Stomach (tissue), 9 donors: ENCODE data around the gene KLK10. TPM values are rescaled to one million over a fixed set of nuclear protein-coding genes. Genes with fewer than 3 reads are reported as not detected.

Experiments
- DNase-seq, 2 donors: peaks; one replicate each; pipeline versions ENCODE4 v3.0.0 to v3.0.0-alpha.2; 2013 to 2019
- H3K27ac ChIP-seq, 5 donors: fragments of 200-600 bp in 4 of 5; sonication (generic) in 4 of 5; one replicate each; pipeline ENCODE4 v1.5.1; 2013 to 2019; ENCODE audit warnings: mild to moderate bottlenecking in 1 of 5, moderate library complexity in 1 of 5
- H3K27me3 ChIP-seq, 3 donors: fragments of 200-600 bp; sonication (generic); one replicate each; pipeline ENCODE4 v1.5.1; 2017 to 2019; ENCODE audit warnings: mixed run types in 1 of 3
- H3K36me3 ChIP-seq, 4 donors: fragments of 200-600 bp; sonication (generic); 1 replicate in 3 of 4; 2 replicates in 1 of 4; pipeline ENCODE4 v1.5.1; 2016 to 2019
- H3K4me1 ChIP-seq, 4 donors: fragments of 200-600 bp; sonication (generic); one replicate each; pipeline ENCODE4 v1.5.1; 2016 to 2019
- H3K4me3 ChIP-seq, 4 donors: fragments of 200-600 bp; sonication (generic) in 3 of 4; one replicate each; pipeline ENCODE4 v1.5.1; 2016 to 2019; ENCODE audit warnings: mild to moderate bottlenecking in 1 of 4
- H3K9me3 ChIP-seq, 4 donors: fragments of 200-600 bp; sonication (generic); one replicate each; pipeline ENCODE4 v1.5.1; 2016 to 2019
- CTCF ChIP-seq, 7 experiments: fragments of 450-650 bp in 4 of 7; fragments of 200-600 bp in 3 of 7; sonication (generic) in 3 of 7; IDR thresholded peaks; one replicate each; pipeline ENCODE4 v1.5.1; 2016 to 2019; ENCODE audit warnings: antibody characterized with exemption in 7 of 7, control low read depth in 2 of 7, mild to moderate bottlenecking in 1 of 7
- EP300 ChIP-seq: sonication (generic); formaldehyde crosslinking; IDR thresholded peaks from one replicate; pipeline ENCODE4 v1.6.1; 2017; ENCODE audit warnings: antibody characterized with exemption
- POLR2A ChIP-seq, 4 donors: fragments of 450-650 bp; IDR thresholded peaks; one replicate each; pipeline ENCODE4 v1.6.1; 2016; ENCODE audit warnings: antibody characterized with exemption in 4 of 4, control low read depth in 2 of 4, mild to moderate bottlenecking in 1 of 4, moderate library complexity in 1 of 4
- POLR2AphosphoS5 ChIP-seq, 3 donors: sonication (generic); formaldehyde crosslinking; IDR thresholded peaks; one replicate each; pipeline ENCODE4 v1.6.1; 2016; ENCODE audit warnings: antibody characterized with exemption in 3 of 3
- WGBS, 5 donors: extraction: QIAGEN DNeasy Blood & Tissue Kit in 3 of 5; methylation state at CpG; one replicate each; pipeline versions ENCODE4 v1.1.5 to v1.1.7; 2013 to 2018; 5-methylcytosine and 5-hydroxymethylcytosine counted together
- intact Hi-C: fragments of 100-400 bp; cut with DNase I; formaldehyde crosslinking; loops from one replicate; pipeline ENCODE4 v1.15.1; 2023; ENCODE audit warnings: low total_unique reads
- polyA plus RNA-seq, 3 donors: library from polyadenylated mRNA; stranded (reverse); fragments of 200-250 nt; gene quantifications; one replicate each; pipeline ENCODE4 v1.2.3, GENCODE V29; 2013
- total RNA-seq, 5 donors: library from RNA; depleted of rRNA; stranded (reverse); fragments of >200 nt; gene quantifications; one replicate each; pipeline versions ENCODE4 v1.1.0 to v1.2.3, GENCODE V29; 2014 to 2016
- donor health status: healthy with polysubstance abuse.
- donor health status: Bipolar disorder and iron deficiency.
- donor health status: healthy.

KLK10 gene
- total and polyA plus RNA-seq, 8 donors, result 1.3 to 62.7 (median 3.0) TPM; not detected in 4

GRCh38 chr19:50969413-50969760 is 50.1 kb downstream of the KLK10 start, which contains the start of gene KLK6:
KLK6 (minus strand) TSS chr19:50969591; CDS start chr19:50968104, 1,487 bp downstream.
- Histone ChIP-seq H3K27me3 (peaks cover 0 to 91% (median 19%) of the 10 kb centered on the region in 3 donors), H3K4me3 (no peak within 1 kb of the TSS), H3K4me1 (no peaks in the 10 kb centered on the region), H3K36me3 (no peaks in the 10 kb centered on the region), H3K9me3 (no peaks in the 10 kb centered on the region), H3K27ac (no peak within 1 kb of the TSS)
- 55 to 79% (median 60%) methylated on average over 7 to 19 of the region's 19 CpGs for WGBS, 5 donors
- DNase-seq, result peak in 1 of 2 donors; percentile 9
- TF ChIP-seq POLR2A (IDR thresholded peaks at IDR 0.05) (no peak), POLR2AphosphoS5 (IDR thresholded peaks at IDR 0.05) (no peak), EP300 (no peak), CTCF (IDR thresholded peaks at IDR 0.05) (no peak)
- intact Hi-C loops, result no loop called here

- H3K4me3 ChIP-seq, result no peak overlapping the region
- no peaks in the 10 kb centered on the region for H3K36me3 ChIP-seq
- DNase-seq, result no peak
- no peaks in the 10 kb centered on the region for H3K9me3 ChIP-seq
- H3K4me1 ChIP-seq, result no peaks in the 10 kb centered on the region
- intact Hi-C loops, result no loop called here
- 16 to 31% (median 27%) methylated on average over 6 to 7 of the region's 7 CpGs for WGBS, 5 donors
- no peak for TF ChIP-seq POLR2AphosphoS5 (IDR thresholded peaks at IDR 0.05)
- TF ChIP-seq CTCF (IDR thresholded peaks at IDR 0.05), result no peak
- TF ChIP-seq POLR2A (IDR thresholded peaks at IDR 0.05), result no peak
- TF ChIP-seq EP300, result no peak
- no peak overlapping the region for H3K27ac ChIP-seq
- H3K27me3 ChIP-seq, result peaks cover 0 to 93% (median 19%) of the 10 kb centered on the region in 3 donors
Observed at GRCh38 chr19:50968716-50969412, 50.6 kb downstream of the KLK10 start.

GRCh38 chr19:50967929-50968715 is 51.4 kb downstream of the KLK10 start:
- Histone ChIP-seq H3K36me3 (no peaks in the 10 kb centered on the region), H3K27ac (no peak overlapping the region), H3K9me3 (no peaks in the 10 kb centered on the region), H3K27me3 (peaks cover 0 to 94% (median 19%) of the 10 kb centered on the region in 3 donors), H3K4me1 (no peaks in the 10 kb centered on the region), H3K4me3 (no peak overlapping the region)
- intact Hi-C loops, result no loop called here
- no peak for DNase-seq
- TF ChIP-seq POLR2A (IDR thresholded peaks at IDR 0.05) (no peak), EP300 (no peak), CTCF (IDR thresholded peaks at IDR 0.05) (no peak), POLR2AphosphoS5 (IDR thresholded peaks at IDR 0.05) (no peak)
- 36 to 40% (median 37%) methylated on average over 20 of the region's 20 CpGs for WGBS, 5 donors

GRCh38 chr19:50964266-50964665 is 55.2 kb downstream of the KLK10 start:
- WGBS, 5 donors, result 64 to 73% (median 65%) methylated on average over 3 of the region's 3 CpGs
- no peak for TF ChIP-seq POLR2A (IDR thresholded peaks at IDR 0.05)
- no peak for TF ChIP-seq POLR2AphosphoS5 (IDR thresholded peaks at IDR 0.05)
- TF ChIP-seq CTCF (IDR thresholded peaks at IDR 0.05), result no peak
- no peak for TF ChIP-seq EP300
- peaks cover 0 to 79% (median 10%) of the 10 kb centered on the region in 3 donors for H3K27me3 ChIP-seq
- H3K4me3 ChIP-seq, result no peak overlapping the region
- no peak overlapping the region for H3K27ac ChIP-seq
- H3K36me3 ChIP-seq, result no peaks in the 10 kb centered on the region
- H3K9me3 ChIP-seq, result no peaks in the 10 kb centered on the region
- no peak for DNase-seq
- no peaks in the 10 kb centered on the region for H3K4me1 ChIP-seq
- intact Hi-C loops, result no loop called here
